ENCODE measurements around the gene SBNO1.

GRCh38 chr12:123356159-123356670 is 8.4 kb downstream of the SBNO1 start:
- TF ChIP-seq EZH2 (IDR thresholded peaks at IDR 0.05; ENCODE audit: borderline replicate concordance, insufficient read depth, low read depth, low read length, poor library complexity, severe bottlenecking) (no peak), CTCF (IDR thresholded peaks at IDR 0.05) (no peak)
